LNCAP (cell line): ENCODE results near the gene RAPGEF1.

Experiments
- TF ChIP-seq, protein P1 (sequence below): fragments of 450-650 bp; IDR thresholded peaks from 2 replicates; pipeline ENCODE4 v1.5.1; 2017; ENCODE audit warnings: mild to moderate bottlenecking

Gene RAPGEF1

DNA sequence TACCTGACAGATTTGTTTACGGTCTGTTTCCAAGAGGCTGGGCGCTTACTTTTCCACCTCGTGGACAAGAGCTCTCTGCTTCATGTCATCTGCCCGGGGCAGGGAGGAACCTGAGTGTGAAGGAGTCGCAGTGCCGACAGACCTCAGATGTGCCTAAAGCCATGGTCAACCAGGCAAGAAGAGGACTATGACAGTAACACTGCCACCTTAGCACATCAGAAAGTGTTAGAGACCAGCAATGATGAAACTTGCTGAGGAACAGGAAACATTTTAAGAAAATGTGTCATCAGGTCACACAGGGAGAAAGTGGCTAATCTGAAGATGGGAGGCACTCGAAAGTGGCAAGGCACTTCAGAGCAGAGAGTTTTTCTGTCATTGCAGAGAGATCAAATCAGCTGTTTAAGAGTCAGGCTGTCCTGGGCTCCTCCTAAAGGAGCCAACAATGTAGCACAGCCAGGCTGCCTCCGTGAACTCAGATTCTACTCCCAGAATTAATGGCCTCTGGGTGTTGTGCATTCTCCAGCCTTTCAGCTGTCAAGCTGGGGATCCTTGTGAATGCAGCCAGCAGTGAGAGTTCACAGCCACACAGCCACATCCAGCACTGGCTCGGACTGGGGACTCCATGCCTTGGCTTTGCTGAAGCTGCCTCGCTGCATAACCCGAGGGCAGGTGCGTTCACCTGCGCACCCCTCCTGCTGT is 94.6 kb downstream of the RAPGEF1 start:
- TF ChIP-seq, protein P1, sequence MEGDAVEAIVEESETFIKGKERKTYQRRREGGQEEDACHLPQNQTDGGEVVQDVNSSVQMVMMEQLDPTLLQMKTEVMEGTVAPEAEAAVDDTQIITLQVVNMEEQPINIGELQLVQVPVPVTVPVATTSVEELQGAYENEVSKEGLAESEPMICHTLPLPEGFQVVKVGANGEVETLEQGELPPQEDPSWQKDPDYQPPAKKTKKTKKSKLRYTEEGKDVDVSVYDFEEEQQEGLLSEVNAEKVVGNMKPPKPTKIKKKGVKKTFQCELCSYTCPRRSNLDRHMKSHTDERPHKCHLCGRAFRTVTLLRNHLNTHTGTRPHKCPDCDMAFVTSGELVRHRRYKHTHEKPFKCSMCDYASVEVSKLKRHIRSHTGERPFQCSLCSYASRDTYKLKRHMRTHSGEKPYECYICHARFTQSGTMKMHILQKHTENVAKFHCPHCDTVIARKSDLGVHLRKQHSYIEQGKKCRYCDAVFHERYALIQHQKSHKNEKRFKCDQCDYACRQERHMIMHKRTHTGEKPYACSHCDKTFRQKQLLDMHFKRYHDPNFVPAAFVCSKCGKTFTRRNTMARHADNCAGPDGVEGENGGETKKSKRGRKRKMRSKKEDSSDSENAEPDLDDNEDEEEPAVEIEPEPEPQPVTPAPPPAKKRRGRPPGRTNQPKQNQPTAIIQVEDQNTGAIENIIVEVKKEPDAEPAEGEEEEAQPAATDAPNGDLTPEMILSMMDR: no peak

DNA sequence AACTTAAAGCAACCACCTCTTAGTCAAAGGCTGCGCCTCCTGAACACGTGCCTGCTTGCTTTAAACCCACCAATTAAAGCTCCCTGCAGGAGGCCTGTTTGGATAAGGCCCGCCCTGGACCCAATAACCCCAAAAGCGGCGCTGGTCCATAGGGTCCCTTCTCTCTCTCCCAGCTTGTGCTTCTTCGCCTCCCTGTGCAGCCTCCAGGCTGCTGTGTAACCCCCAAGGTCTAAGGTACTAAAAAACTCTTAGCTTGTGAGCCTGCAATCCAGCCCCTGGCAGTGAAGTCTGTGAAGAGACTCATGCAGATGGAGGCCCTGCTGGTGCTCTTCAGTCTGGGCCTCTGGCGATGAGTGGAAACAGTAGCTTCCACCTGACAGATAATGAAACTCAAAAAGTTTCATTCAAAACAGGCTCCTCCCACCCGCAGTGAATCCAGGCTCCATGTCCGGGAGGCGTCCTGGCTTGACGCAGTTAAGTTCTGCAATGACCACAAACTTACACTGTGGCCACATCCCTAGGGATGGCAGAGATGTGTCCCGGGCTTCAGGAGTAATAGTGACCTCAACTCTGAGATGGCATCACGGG is 97.3 kb downstream of the RAPGEF1 start:
- TF ChIP-seq, protein P1: no peak

DNA sequence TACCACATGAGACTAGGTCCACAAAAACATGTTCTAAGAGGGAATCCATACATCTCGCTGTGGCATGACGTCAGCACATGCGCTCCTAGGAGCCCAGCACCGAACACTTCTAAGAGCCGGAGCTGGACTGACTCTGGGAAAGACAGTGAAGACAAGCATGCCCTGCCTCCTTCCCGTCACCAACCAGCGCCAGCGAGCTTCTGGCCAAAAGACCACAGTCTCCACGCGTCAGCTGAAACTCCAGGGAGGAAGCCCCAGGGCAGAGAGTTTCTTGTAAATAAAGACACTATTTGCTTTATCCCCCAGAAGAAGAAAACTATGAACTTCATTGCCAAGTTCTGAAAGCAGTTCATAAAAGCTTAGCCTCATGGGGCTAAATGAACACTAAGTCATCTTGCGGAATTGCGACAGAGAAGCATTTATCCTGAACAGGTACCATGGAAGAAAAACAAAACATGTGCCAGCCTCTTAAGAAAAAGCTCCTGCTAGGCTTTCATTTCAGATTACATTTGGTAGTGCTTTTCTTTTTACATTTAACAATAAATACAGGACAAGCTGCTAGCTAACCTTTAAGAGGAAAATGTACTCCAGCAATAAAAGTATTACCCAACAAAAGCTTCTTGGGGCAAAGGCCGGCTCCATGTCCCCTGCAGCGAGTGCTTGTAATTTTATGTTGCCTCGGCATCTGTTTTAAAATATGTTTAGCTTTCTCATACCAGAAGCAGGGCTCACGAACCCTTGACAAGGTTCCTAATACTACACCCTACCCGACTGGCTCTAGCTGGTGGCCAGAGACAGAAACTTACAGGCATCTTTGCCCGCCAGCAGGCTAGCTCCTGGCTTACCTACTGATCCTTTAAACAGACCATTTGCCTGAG is 98.0 kb downstream of the RAPGEF1 start:
- TF ChIP-seq, protein P1: no peak

DNA sequence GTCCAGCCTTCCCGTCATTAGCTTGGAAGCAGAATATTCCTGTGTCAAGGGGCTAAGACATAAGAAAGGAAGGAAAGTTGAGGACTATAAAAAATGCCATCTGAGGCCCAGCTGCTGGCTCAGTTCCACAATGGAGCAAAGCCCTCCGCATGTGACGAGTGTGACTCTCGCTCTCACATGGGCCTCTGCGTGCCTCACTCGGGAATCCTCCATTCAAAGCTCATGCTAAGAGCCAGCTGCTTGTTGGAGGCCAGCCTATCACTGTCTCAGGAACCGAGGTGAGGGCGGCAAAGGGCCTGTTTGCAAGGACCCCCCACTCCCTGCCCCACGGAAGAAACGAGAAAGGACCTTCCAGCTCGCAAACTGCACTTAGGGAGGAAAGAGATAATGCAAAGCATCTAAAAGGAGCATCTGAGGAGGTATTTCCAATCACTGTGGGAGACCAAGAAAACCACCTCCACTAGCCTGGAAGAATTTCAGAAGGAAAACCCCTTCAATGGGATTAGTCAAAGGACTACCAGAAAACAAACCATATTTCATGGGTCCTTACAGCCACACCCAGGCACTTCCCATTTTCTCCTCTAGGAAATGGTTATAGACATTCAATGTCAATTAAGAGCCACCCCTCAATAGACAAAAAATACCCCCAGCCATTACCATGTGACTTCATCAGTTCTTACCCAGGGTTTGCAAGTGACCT is 99.3 kb downstream of the RAPGEF1 start:
- TF ChIP-seq, protein P1: no peak

DNA sequence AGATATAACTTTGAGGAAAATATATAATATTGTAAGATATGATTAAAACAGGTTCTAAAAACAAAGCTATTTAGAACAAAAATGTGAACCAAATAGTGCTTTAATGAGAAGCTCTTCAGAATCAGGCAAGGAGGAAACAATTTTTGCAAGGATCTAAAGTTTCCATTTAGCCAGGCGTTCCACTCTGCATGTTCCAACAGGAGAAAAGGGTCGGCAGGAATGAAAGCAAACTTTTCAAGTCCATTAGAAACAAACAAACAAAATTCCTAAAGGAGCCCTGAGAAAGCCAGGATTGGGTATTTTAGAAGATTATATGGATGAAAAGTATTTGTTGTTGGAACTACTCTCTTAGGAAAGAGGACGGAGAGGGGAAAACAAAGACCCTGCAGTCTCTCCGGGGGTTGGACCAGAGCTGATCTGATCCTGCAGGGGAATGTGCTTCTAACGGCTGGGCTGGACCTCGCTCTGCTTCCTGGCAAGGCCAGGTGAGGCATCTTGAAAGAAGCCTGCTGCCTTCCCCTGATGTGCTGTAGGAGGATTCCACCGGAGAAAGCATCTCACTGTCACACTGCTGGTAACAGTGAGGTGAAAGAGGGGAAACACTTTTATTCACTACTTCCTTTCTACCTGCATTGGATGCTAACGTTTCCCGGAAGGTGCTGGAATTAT is 100.0 kb downstream of the RAPGEF1 start:
- TF ChIP-seq, protein P1: no peak

DNA sequence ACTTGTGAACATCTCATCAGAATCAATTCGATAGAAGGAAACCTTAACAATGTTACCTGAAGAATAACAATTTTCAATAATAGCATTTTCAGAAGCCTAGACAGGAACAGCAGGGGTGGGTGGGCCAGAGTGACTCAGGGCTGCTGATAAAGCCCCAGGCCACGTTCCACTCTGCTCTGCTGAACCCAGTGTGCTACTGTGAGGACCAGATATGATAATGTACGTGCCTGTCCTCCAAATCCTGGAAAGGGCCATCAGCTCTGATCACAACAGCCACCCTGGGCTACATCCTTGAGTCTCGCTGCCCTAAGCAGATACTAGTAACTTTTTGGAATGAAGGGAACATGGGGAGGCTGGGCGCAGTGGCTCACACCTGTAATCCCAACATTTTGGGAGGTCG is 103.3 kb downstream of the RAPGEF1 start:
- TF ChIP-seq, protein P1: no peak

DNA sequence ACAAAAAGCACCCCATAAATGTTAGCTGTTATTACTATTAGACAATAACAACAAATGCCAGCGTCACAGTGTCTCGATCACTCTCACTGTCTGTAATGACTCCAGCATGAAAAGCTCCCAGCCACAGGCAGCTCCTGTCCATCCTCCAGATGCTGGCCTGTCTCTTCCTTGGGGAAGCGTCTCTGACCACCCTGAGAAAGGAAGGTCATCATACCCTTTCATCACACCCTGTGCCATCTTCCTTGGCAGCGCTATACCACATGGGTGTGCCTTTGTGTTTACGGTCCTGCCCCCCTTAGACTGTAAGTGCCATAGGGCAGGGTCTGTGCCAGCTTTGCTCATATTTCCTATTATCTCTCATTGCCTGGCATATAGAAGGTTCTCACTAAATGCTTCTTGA is 104.0 kb downstream of the RAPGEF1 start:
- TF ChIP-seq, protein P1: no peak
